HG03354 (cell line): ENCODE data around the gene BPIFB6.

Experiments used
- ATAC-seq: cut with Tn5 transposase; IDR thresholded peaks from one replicate; pipeline ENCODE4 v1.9.1; 2021; ENCODE audit warnings: mild to moderate bottlenecking; ENCODE audit not compliant: unreplicated experiment, poor library complexity, severe bottlenecking

BPIFB6 gene

DNA sequence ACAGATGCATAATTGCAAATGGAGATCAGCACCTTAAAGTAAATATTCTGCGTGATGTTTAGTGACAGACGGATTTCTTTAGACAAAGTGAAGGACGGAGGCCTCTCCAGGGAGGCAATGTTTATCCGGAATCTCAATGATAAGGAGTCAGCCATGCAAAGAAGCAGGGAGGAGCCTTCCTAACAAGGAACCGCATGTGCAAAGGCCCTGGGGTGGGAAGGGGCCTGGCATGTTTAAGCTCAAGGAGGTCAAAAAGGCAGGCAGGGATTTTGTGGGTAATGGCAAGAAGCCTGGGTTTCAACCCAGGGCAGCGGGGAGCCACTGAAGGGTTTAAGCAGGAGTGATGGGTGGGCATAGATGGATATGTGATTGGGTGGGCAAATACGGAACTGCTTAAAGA, 22.9 kb downstream of the BPIFB6 start:
- no peak for ATAC-seq

DNA sequence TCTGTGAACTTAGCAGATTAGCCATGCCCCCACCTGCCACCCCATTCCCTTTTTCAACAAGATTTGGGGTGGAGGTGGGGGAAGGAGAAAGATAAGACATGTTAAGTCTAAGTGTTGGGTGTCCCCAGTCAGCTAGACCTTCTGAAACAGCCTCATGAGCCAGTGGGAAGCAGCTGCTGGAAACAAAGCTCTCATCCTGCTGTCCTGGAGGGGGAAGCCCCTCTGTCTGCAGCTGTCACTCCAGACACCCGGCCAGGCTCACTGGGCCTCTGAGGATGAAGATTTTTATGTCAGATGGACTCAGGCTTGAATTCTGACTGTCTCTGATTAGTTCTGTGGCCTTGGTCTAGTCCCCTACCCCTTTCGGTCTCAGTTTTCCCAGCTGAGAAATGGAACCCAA, 23.3 kb downstream of the BPIFB6 start:
- no peak for ATAC-seq

DNA sequence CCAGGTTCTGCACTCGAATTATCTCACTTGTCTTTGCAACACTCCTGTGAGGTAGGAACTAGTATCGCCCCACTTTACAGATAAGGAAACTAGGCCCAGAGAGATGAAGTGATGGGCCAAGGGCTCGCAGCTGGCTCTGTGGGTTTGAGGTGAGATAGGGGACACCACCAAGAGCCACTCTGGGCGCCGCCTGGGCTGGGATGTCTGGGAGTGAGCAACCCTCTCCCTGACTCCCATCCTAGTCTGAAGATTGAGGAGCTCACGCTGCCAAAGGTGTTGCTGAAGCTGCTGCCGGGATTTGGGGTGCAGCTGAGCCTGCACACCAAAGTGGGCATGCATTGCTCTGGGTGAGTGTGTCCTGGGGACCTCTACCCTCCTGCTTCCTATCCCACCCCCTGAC, 27.7 kb downstream of the BPIFB6 start:
- ATAC-seq, result no peak

DNA sequence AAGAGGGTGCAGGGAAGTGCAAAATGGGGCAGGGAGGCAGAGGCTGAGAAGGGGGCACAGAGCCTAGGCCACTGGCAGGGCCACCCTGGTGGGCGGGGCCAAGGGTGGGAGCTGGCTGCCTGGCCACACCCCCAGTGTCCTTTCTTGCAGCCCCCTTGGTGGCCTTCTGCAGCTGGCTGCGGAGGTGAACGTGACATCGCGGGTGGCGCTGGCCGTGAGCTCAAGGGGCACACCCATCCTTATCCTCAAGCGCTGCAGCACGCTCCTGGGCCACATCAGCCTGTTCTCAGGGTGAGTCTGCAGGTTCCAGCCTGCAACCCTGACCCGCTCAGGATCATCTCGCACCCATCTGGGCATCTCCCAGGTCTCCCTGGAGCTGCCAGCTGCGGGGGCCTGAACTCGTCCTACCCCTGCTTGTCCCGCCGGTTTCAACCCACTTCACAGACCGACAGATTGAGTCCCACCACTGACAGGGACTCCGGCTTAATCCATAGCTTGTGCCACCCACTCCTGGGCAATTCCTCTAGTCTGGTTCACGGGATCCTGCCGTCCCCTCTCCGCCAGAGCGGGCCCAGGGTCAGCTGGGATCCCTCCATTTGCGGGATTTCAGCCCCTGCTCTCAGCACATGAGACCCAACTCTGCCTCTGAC, 28.4 kb downstream of the BPIFB6 start:
- ATAC-seq, result no peak

DNA sequence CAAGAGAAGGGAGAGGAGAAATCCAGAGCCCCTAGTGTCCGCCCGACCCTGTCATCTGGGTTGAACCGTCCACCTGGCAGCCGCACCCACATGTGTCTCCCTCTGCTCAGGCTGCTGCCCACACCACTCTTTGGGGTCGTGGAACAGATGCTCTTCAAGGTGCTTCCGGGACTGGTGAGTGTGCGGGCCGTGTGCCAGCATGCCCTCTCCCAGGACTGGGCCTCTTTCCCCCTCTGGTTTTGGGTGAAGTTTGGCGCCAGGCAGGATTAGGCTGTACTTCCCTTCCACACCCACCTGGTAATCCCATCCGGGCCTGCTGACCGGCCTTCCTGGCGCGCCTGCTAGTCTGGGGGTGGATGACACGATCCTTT, 30.2 kb downstream of the BPIFB6 start:
- ATAC-seq, result no peak

DNA sequence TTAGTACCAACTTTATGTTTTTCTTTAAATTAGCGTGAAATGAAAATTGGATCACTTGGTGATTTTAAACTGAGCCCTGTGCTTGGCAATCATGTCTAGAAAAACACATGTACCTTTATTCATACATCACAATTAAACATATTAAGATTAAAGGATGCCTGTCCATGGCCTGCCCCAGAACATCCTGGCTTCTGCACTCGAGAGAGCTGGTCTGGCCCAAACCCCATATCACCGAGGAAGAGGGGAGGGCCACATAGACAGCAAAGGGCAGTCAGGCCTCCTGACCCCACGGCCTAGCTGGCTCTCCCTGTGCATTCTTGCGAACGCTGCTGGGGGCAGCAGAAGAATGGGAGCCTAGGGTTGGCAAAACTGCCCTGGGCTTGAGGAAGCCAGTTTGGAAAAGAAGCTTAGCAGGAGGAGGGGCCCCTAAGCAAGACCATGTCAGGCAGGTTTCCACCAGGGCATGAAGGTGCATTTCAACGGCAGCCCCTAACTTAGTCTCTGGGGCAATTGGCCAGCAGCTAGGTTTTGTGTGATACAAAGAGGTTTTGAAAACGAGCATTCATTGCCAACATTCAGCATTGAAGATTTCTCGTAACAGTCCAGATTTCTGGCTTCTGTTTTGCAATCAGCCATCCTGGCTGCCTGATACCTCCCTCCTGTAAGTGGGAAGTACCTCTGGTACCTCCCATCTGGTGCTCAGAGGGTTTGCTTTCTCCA, 30.8 kb downstream of the BPIFB6 start:
- no peak for ATAC-seq

DNA sequence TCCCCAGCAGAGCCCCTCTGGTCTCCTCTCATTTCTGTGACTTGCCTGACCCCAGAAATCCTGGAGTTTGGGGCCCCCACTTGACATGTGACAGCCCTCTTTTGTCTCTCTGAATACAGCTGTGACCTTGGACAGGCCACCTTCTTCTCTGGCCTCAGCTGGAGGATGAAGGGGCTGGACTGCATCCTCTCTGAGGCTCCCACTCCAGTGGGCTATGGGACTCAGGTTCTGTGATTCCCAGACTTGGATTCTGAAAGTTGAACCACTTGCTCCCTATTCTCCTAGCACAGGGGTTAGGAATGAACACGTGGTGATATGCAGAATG, 31.3 kb downstream of the BPIFB6 start:
- ATAC-seq, result no peak

DNA sequence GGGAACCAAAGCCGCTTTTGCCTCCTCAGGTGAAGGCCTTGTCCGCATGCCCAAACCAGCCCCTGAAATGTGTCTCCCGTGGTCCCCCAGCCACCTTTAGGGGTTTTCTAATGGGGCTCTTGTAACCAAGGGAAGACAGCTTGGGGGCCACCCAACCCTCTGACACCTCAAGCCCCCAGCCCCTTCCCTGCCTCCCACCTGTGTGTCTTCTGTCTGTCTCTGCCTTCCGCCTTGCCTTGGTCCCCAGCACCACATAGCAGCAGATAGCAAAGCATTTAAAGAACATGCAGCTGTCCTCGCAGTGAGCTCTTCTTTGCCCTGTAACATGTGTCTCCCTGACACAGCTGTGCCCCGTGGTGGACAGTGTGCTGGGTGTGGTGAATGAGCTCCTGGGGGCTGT, 31.8 kb downstream of the BPIFB6 start:
- no peak for ATAC-seq

DNA sequence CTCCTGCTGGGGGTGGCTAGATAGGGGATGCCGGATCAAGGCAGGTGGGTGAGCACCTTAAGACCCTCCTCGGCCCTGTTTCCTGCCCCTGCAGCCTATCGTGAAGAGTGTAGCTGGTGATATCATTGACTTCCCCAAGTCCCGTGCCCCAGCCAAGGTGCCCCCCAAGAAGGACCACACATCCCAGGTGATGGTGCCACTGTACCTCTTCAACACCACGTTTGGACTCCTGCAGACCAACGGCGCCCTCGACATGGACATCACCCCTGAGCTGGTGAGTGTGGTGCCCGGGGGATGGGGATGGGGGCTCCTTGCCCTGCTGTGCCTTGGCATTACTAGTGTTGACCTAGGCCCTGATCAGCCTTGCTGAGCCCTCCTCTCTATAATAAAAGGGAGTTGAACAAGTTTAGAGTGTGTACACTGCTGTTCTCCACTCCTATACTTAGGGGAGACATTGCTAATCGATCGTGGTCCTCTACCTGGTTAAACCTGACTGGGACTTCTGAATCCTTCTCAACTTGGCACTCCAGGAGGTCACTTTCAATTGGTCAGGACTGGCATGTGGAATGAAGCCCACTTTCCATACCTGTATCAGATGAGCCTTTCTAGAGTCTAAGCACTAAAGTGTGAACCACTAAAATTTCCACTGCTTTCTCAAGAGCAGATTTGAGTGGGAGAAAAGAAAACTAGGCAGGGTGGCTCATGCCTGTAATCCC, 33.3 kb downstream of the BPIFB6 start:
- no peak for ATAC-seq

DNA sequence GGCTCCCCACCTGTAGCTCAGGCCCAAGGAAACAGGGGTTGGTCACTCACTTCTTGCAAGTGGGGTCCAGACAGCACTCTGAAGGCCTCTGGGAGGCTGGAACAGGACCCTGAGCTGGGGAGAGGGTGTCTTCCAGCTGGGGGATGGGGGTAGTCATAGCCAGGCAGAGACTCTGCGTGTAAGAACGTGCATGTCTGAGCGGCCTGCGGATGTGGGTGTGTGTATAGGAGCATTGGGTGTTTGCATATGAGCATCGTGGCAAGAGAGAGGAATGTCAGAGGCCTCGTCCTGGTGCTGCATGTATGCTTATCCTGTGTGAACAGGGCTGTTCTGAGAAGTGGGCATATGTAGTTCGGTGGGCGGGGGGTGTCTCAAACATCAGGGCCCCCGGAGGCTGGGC, 34.3 kb downstream of the BPIFB6 start:
- no peak for ATAC-seq

DNA sequence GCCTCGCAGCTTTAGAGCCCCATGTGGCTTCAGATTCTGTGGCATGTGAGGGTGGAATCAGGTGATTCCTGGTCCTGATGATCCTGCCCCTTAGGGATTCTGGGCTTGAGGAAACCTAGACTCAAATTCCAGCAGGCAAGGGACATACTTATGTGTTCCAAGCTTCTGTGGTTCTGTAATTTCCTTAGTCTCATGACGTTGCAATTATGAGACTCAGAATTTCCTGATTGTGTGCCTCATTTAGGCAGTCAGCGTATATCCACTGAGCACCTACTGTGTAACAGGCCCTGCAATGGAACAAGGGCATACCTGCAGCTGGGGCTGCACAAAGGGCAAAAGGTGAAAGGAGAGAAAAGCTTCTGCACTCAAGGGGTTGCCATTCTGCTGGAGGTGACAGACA, 36.4 kb downstream of the BPIFB6 start:
- ATAC-seq, result no peak

DNA sequence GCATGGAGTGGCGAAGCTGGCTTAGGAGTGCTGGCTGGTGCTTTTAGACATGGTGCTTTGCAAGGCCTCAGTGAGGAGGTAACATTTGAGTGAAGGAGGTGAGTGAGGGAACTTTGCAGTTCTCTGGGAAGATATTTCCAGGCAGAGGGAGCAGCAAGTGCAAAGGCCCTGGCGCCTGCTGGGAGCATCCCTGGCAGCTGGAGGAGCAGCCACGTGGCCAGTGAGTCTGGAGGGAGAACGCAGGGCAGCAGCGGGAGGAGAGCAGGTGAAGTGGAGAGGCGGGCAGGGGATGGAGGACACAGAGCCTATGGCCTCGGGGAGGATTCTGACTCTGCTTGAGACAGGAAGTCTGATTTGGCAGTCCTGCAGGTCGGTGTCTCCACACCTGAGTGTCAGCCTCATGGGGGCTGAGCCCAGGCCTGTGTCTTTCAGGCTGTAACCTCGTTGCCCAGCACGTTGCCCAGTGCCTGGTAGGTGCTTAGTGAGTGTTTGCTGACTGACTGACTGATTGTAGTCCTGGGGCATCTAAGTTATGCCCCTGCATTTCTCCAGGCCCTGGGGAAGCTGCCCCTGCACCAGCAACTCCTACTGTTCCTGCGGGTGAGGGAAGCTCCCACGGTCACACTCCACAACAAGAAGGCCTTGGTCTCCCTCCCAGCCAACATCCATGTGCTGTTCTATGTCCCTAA, 36.9 kb downstream of the BPIFB6 start:
- ATAC-seq, result no peak

DNA sequence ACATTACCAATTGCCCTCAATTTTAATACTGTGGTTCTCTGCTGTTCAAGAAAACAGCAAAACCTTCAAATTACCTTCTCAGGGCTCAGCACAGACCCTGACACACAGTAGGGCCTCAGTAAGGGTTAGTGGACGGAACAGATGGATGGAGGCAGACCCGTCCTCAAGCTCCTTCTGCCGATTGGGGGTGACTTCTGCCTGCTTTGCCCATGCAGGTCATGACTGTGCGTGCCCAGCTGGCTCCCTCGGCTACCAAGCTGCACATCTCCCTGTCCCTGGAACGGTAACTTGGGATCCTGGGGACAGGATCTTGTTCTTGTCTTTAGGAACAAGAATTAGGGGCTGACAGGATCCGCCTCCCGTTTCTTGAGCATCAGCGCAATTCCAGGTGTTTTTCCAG, 38.2 kb downstream of the BPIFB6 start:
- no peak for ATAC-seq

DNA sequence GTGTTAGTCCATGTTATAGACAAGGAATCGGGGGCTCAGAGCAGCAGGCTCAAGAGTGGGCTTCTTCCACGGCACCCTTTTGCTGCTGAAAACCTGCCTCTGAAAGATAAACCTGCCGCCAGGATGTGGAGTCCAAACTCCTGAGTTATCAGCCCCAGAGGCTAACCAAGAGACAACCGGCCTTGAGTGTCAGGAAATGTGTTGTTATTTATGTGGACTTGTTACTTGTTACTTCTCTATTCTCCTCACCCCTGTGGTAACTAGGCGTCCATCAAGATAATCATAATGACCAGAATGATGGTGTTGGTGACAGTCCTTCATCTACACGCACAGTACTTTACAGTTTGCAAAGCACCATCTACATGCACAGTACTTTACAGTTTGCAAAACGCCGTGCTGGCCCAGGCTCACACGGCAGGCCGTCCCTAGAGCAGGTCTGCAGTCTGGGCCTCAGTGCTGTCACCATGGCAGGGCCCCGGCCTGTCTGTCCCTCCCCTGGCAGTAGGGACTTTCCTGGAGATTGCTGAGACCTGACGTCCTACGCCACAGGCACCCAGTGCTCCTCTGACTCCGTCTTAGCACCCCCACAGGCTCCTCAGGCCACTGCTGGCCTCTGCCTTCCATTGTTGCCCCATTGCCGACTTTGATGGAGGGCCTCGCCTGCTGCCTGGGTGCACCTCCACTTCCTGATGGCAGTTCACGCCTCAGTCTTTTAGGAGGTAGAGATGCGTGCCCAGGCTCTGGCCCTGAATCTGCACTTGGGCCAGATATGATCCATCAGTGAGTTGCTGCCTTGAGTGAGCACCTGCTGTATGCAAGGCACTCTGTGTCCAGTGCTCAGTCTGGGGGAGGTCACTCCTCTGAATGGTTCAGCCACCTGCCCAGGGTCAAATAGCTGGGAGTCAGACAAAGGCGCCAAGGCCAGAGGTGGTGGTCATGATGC, 38.9 kb downstream of the BPIFB6 start:
- no peak for ATAC-seq

DNA sequence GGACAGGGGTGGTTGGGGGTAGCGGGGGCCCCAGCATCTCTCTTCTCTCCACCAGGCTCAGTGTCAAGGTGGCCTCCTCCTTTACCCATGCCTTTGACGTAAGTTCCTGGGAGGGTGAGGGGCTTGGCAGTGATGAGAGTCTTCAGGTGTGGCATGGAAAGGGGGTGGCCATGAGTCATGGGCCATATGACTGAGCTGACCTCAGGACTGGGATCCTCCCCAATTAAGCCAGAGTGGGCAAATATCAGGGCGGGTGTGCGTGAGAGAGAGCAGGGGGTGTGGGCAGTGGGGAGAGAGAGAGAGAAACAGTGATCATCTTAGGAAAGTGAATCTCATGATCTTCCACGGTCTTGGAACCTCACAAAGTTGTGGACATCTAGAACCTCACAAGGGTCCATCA, 39.8 kb downstream of the BPIFB6 start:
- no peak for ATAC-seq

DNA sequence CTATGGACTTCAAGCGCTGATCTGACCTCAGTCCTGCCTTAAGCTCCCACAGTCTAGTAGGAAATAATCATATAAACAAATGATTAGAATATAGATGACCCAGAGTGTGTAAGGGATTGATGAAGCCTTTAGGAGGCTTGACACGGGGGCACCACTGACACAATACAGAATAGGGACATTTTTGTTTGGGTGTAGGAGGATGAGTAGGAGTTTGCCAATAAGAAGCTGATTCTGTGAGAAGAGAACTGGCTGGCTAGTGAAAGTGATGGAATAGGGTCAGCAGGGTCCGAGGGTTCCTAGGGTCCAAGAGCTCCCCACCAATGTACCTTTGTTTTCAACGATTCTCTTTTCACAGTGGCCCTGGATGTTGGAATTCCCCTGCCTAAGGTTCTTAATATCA, 40.9 kb downstream of the BPIFB6 start:
- ATAC-seq, result no peak

DNA sequence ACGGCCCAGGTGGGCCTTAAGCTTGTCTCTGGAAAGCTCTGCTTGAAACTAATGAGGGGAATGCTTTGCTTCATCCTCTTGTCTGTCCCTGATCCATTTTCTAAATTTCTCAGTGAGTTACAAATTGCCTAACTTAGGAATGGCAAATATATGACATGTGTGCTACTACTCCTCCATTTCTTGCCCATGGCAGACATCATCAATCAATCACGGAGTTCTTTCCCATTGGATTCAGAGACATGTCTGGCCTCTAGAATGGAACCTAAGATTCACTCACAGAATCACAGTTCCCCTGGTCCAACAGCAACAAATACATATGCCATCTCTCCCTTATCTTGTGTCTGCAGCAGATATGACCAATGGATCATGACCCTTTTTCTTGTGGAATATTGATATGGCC, 41.4 kb downstream of the BPIFB6 start:
- ATAC-seq, result no peak

DNA sequence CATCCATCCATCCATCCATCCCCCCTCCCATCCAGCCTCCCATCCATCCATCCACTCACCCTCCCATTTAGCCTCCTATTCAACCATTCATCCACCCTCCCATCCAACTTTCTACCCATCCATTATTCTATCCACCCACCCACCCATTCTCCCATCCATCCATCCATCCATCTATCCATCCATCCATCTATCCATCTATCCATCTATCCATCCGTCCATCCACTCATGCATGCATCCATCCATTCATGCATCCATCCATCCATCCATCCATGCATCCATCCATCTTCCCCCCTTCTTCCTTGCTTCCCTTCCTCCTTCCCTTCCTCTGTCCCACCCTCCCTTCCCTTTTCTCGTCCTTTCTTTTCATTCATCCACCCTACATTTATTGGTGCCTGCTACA, 43.2 kb downstream of the BPIFB6 start:
- no peak for ATAC-seq

DNA sequence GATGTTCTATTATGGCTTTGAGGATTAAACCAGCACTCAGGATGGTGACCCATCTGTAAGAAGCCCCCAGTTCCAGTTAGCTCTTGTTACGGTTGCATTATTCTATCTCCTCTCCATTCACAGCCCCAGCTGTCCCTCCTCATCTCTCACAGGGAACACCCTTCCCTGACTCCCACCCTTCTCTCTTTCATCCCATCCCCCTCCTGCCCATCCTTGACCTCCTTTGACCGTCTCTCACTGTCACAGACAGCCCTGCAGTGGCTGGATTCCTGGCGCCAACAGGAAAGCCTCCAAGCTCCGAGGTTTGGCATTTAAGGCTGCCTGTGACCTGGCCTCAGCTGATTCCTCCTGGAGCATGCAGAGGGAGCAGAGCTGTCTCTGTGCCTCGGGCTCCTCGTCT, 43.8 kb downstream of the BPIFB6 start:
- no peak for ATAC-seq
